Mesothelial cell of epicardium (in vitro differentiated cells): ENCODE results near the gene JMJD1C. TPM values are rescaled to one million over a fixed set of nuclear protein-coding genes. Genes with fewer than 3 reads are reported as not detected.
"Not testable (repeated sequence)": the region's sequence is repeated elsewhere in the genome, so short reads cannot be mapped to it uniquely, and the experiment has no call there.

ENCODE experiments used
- DNase-seq, 2 experiments: peaks; one replicate each; pipeline ENCODE4 v3.0.0; 2021; ENCODE audit warnings: low spot score in 2 of 2; ENCODE audit not compliant: unreplicated experiment in 2 of 2
- H3K27ac Mint-ChIP-seq: 2 replicates; pipeline ENCODE4 v1.8.0; 2021; ENCODE audit warnings: mixed read lengths
- H3K27me3 Mint-ChIP-seq: 2 replicates; pipeline ENCODE4 v1.8.0; 2021; ENCODE audit warnings: low read depth, mixed read lengths
- H3K36me3 Mint-ChIP-seq: 2 replicates; pipeline ENCODE4 v1.8.0; 2021; ENCODE audit warnings: mixed read lengths
- H3K4me1 Mint-ChIP-seq: 2 replicates; pipeline ENCODE4 v1.8.0; 2021; ENCODE audit warnings: mixed read lengths
- H3K4me3 Mint-ChIP-seq: 2 replicates; pipeline ENCODE4 v1.8.0; 2021; ENCODE audit warnings: mild to moderate bottlenecking, moderate library complexity, mixed read lengths
- H3K9me3 Mint-ChIP-seq: 2 replicates; pipeline ENCODE4 v1.8.0; 2021; ENCODE audit warnings: mixed read lengths
- CTCF ChIP-seq: fragments of 200-600 bp; sonication (generic); IDR thresholded peaks from one replicate; pipeline ENCODE4 v1.5.0; 2021; ENCODE audit warnings: antibody characterized with exemption; ENCODE audit not compliant: unreplicated experiment
- total RNA-seq: library from RNA; stranded (reverse); gene quantifications from 3 replicates; pipeline ENCODE4 v1.2.1, GENCODE V29; 2021

JMJD1C gene
- total RNA-seq, 1 donor from 2014 or later = 112 TPM

- H3K27ac Mint-ChIP-seq = no peak overlapping the region
- no peak for DNase-seq
These were observed 307.7 kb downstream of the JMJD1C start for GRCh38 chr10:63157845-63158624.

GRCh38 chr10:63156236-63156635 lies 309.5 kb downstream of the JMJD1C start:
- TF ChIP-seq CTCF = no peak
- no peaks in the 10 kb centered on the region for H3K27me3 Mint-ChIP-seq
- peaks cover 22% of the 10 kb centered on the region for H3K36me3 Mint-ChIP-seq
- H3K4me3 Mint-ChIP-seq = no peak overlapping the region
- no peaks in the 10 kb centered on the region for H3K9me3 Mint-ChIP-seq
- H3K27ac Mint-ChIP-seq = no peak overlapping the region
- DNase-seq = no peak
- no peaks in the 10 kb centered on the region for H3K4me1 Mint-ChIP-seq

More at GRCh38 chr10:63157845-63158624, 307.7 kb downstream of the JMJD1C start:
- Mint-ChIP-seq H3K9me3 (no peaks in the 10 kb centered on the region), H3K36me3 (peaks cover 17% of the 10 kb centered on the region), H3K4me3 (no peak overlapping the region), H3K4me1 (no peaks in the 10 kb centered on the region), H3K27me3 (no peaks in the 10 kb centered on the region)
- TF ChIP-seq CTCF = peak; percentile 83

- no peak for DNase-seq
- Mint-ChIP-seq H3K4me1 (no peaks in the 10 kb centered on the region), H3K4me3 (no peak overlapping the region), H3K9me3 (no peaks in the 10 kb centered on the region), H3K36me3 (peaks cover 22% of the 10 kb centered on the region), H3K27me3 (no peaks in the 10 kb centered on the region), H3K27ac (no peak overlapping the region)
- no peak for TF ChIP-seq CTCF
These were observed 310.3 kb downstream of the JMJD1C start for GRCh38 chr10:63155388-63156020.

GRCh38 chr10:63154546-63155387 lies 311.0 kb downstream of the JMJD1C start:
- H3K27ac Mint-ChIP-seq = no peak overlapping the region
- H3K4me1 Mint-ChIP-seq = no peaks in the 10 kb centered on the region
- no peak for DNase-seq
- no peaks in the 10 kb centered on the region for H3K27me3 Mint-ChIP-seq
- H3K4me3 Mint-ChIP-seq = no peak overlapping the region
- TF ChIP-seq CTCF = no peak
- H3K9me3 Mint-ChIP-seq = no peaks in the 10 kb centered on the region
- H3K36me3 Mint-ChIP-seq = peaks cover 24% of the 10 kb centered on the region

- H3K9me3 Mint-ChIP-seq, H3K4me3 Mint-ChIP-seq, H3K27ac Mint-ChIP-seq, DNase-seq, H3K27me3 Mint-ChIP-seq, H3K4me1 Mint-ChIP-seq: not testable (repeated sequence)
- H3K36me3 Mint-ChIP-seq = peaks cover 27% of the 10 kb centered on the region
These were observed 311.8 kb downstream of the JMJD1C start for GRCh38 chr10:63153868-63154545.
